SK-N-MC (cell line): ENCODE data around the gene IGFN1.

Source experiments
- EZH2 ChIP-seq: fragments of 200-600 bp; sonication (generic); IDR thresholded peaks from one replicate; pipeline ENCODE4 v1.6.1; 2017; ENCODE audit warnings: antibody characterized with exemption
- FOXP2 ChIP-seq: optimal IDR thresholded peaks from 2 replicates; pipeline ENCODE3; 2011; ENCODE audit warnings: mild to moderate bottlenecking, moderate library complexity; ENCODE audit not compliant: insufficient read depth; ENCODE audit errors: extremely low read length, control extremely low read depth
- POLR2AphosphoS5 ChIP-seq: IDR thresholded peaks from 2 replicates; pipeline ENCODE4 v1.6.1; 2012; ENCODE audit warnings: mild to moderate bottlenecking, low read depth, low read length, borderline replicate concordance

DNA sequence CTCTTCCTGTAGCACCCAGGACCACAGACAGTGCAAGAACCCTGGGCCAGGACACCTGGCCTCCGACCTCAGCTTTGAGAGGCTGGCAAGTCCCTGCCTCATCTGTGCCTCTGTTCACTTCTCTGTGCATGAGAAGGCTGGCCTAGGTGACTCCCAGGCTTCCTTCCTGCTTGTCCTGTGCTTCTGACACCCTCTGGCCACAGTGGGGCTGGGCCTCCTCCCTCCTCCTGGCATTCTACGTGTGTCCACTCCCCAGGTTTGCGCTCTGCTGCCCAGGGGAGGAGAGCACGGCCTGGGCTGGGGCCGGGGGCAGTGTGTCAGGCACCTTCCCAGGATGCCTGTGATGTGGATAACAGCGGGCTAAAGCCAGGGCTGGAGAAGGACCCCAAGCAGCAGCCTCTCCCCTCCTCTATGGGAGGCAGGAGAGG lies 62.3 kb downstream of the IGFN1 start:
- TF ChIP-seq POLR2AphosphoS5 (no peak), EZH2 (no peak), FOXP2 (no peak)
